ENCODE measurements around the gene CFAP20. TPM values are rescaled to one million over a fixed set of nuclear protein-coding genes. Genes with fewer than 3 reads are reported as not detected.
"Not testable (repeated sequence)": the region's sequence is repeated elsewhere in the genome, so short reads cannot be mapped to it uniquely, and the experiment has no call there.

Gene CFAP20
- total and polyA plus RNA-seq, 2 of the 13 experiments (the other 11 are each of a cell fraction or from before 2014, with no cell fraction given) = 73.1 to 87.4 TPM

- TF ChIP-seq EHMT2 (IDR thresholded peaks at IDR 0.05; ENCODE audit: borderline replicate concordance, low read depth, low read length) = no peak
- no peak for TF ChIP-seq ZNF224 (CRISPR knock-in tag; IDR thresholded peaks at IDR 0.05)
- no peak for TF ChIP-seq PBX3 (CRISPR knock-in tag; IDR thresholded peaks at IDR 0.05; ENCODE audit: borderline replicate concordance)
- no peak for TF ChIP-seq ZBTB39 (CRISPR knock-in tag; IDR thresholded peaks at IDR 0.05)
- no peak for TF ChIP-seq ZNF496 (CRISPR knock-in tag; IDR thresholded peaks at IDR 0.05; ENCODE audit: insufficient replicate concordance)
These were observed 46.8 kb downstream of the CFAP20 start (continued) for GRCh38 chr16:58082381-58082780.

GRCh38 chr16:58080657-58081056 lies 48.5 kb downstream of the CFAP20 start:
- H3K4me3 ChIP-seq (replicated peaks in 1 of 3; ENCODE audit: insufficient read depth in 1 of 3, low read depth in 2 of 3, low read length in 3 of 3); BruUV-seq (replicated peaks); in situ Hi-C loops (cut with HindIII; ENCODE audit: extremely low pct_ligation_motif_present, low pct_unique_long_range_greater_than_20kb); intact Hi-C loops (cut with micrococcal nuclease; ENCODE audit: unreplicated experiment); DNase-seq (ENCODE audit: low spot score); H3K4me2 ChIP-seq (ENCODE audit: low read depth, low read length); H3K27ac ChIP-seq (ENCODE audit: extremely low read length, insufficient read depth, low read length); CTCF ChIA-PET (ENCODE audit: low intra/inter-chr PET ratio, low total read pairs); H3K4me1 ChIP-seq (ENCODE audit: insufficient read depth, low read length); POLR2A ChIA-PET; H3K36me3 ChIP-seq (replicated peaks in 1 of 2; ENCODE audit: control insufficient read depth in 1 of 2, insufficient read depth in 2 of 2, low read length in 2 of 2); ATAC-seq; H2AFZ ChIP-seq (ENCODE audit: low read length); H4K20me1 ChIP-seq (ENCODE audit: insufficient read depth, low read length); H3K9ac ChIP-seq (ENCODE audit: insufficient read depth, low read depth, low read length); H3K9me3 ChIP-seq (ENCODE audit: low read length); H3K79me2 ChIP-seq (ENCODE audit: insufficient read depth, low read length); H3K27me3 ChIP-seq (ENCODE audit: control insufficient read depth in 1 of 2, insufficient read depth in 2 of 2, low read length in 2 of 2); FAIRE-seq: not testable (repeated sequence)
- 36% methylated on average over 5 of the region's 5 CpGs for WGBS (ENCODE audit: low lambda C conversion rate)

Data from HepG2 (cell line).